Activated CD4-positive, alpha-beta T cell treated with anti-CD3 and anti-CD28 coated beads, Interleukin-2, amount 50 U/mL, for 4 hours (primary cell): ENCODE results near the gene PIGR.

Experiments
- DNase-seq, 2 experiments: peaks; one replicate each; pipeline ENCODE4 v3.0.0-alpha.2; 2020

PIGR gene

GRCh38 chr1:206957639-206958038 lies 11.4 kb upstream of the PIGR start:
- no peak for DNase-seq

GRCh38 chr1:206955476-206956451 lies 9.5 kb upstream of the PIGR start:
- DNase-seq = no peak

- DNase-seq = no peak
These were observed 8.4 kb upstream of the PIGR start for GRCh38 chr1:206954459-206955342.

DNA sequence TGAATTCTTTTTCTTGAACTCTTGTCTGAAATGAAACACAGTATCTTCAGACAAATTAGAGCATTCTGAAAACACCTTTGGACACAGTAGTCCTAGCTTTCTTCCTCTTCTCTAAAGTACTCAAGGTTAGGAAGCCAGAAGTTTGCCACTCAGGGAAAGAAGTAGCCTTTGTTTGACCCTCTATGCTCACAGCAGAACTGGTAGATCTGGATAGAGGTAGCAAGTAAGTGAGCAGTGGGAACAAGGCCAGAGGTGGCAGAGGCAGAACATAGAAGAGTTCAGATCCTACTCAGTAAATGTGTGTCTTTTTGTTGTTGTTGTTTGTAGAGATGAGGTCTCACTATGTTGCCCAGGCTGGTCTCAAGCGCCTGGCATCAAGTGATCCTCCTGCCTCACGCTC lies 7.4 kb upstream of the PIGR start:
- DNase-seq = no peak

- DNase-seq = no peak
These were observed 6.9 kb upstream of the PIGR start for GRCh38 chr1:206953126-206953525.

DNA sequence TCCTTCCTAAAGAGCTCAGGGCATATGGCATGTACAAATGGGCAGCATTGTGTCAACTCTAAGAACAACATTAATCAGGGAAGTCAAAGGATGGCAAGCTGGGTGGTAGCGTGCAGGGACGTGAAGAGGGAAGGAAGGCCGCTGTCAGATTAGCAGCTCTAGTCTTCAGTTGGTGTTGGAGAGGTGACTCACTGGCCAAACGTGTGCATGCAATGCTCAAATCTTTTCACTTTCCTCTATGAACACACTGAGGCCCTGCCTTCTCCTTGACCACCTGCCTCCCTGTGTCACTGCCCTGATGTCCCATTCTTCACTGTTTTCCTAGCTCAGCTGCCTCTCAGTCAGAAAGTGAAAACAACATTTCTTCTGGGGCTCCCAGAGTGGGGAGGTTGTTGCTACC lies 5.9 kb upstream of the PIGR start:
- DNase-seq = no peak

- no peak for DNase-seq
These were observed 5.2 kb upstream of the PIGR start for GRCh38 chr1:206951318-206952100.

DNA sequence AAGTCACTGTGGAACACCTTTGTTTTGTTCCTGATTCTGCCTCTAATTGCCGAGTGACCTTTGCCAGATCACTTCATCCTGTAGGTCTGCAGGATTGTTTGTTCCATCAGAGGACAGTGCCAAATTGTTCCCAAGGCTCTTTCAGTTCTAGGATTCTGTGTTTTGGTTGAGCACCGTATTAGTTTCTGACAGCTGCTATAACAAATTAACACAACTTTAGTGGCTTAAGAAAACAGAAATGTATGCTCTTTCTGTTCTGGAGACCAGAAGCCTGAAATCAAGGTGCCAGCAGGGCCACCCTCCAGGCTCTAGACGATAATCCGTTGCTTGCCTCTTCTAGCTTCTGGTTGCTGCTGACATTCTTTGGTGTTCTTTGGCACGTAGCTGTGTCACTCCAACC lies 3.4 kb upstream of the PIGR start:
- no peak for DNase-seq

DNA sequence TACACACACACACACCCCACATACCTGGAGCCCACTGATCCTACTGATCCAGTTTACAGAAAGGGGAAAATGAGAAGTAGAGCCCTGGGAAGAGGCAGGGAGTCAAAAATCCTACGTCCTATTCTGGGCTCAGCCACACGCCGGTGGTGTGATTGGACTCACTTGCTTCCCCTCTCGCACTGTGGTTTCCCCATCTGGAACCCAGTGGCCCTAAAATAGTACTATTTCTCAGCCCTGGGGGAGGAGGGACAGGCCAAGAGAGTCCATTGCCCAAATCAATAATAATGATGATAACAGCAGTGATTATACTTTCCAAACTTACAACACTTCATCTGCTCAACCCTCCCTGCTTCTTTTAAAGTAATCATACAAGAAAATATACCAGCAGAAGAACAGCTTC lies 2.9 kb upstream of the PIGR start:
- no peak for DNase-seq

GRCh38 chr1:206947255-206947654 lies 989 bp upstream of the PIGR start:
- DNase-seq = no peak

- DNase-seq = no peak
These were observed 487 bp downstream of the PIGR start for GRCh38 chr1:206945779-206946178.

- no peak for DNase-seq
These were observed 1.6 kb downstream of the PIGR start for GRCh38 chr1:206944703-206945102.

GRCh38 chr1:206941766-206942418 lies 4.4 kb downstream of the PIGR start:
- DNase-seq = no peak

GRCh38 chr1:206940588-206940936 lies 5.7 kb downstream of the PIGR start:
- no peak for DNase-seq

DNA sequence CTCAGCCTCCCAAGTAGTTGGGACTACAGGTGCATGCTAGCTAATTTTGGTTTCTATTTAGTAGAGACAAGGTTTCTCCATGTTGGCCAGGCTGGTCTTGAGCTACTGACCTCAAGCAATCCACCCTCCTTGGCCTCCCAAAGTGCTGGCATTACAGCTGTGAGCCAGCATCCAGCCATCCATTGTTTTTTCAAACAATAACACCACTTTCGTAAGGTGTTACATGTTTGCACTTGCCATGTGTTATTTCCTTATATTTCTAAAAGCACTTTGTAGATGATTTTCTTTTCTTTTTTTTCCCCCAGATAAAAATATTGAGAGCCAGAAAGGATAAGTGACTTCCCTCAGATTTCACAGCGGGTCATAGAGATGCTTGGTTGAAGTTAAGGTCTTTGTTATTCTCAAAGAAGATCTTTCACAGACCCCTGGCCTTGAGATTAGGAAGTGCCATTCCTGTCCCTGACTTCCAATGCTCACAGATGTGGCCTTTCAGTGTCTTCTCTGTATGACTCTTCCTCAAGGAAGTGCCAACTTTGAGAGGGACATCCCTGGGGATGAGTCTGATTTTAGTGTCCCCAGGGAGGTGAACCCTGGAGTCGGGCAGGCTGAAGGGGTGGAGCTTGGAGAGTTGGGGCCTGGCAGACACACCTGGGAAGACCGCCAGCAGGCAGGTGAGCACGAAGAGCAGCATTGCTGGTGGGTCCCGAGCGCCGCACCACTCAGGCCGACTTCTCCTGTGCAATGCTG lies 6.3 kb downstream of the PIGR start:
- no peak for DNase-seq

GRCh38 chr1:206939131-206939530 lies 7.1 kb downstream of the PIGR start:
- DNase-seq = no peak

- no peak for DNase-seq
These were observed 8.8 kb downstream of the PIGR start for GRCh38 chr1:206937425-206937824.

DNA sequence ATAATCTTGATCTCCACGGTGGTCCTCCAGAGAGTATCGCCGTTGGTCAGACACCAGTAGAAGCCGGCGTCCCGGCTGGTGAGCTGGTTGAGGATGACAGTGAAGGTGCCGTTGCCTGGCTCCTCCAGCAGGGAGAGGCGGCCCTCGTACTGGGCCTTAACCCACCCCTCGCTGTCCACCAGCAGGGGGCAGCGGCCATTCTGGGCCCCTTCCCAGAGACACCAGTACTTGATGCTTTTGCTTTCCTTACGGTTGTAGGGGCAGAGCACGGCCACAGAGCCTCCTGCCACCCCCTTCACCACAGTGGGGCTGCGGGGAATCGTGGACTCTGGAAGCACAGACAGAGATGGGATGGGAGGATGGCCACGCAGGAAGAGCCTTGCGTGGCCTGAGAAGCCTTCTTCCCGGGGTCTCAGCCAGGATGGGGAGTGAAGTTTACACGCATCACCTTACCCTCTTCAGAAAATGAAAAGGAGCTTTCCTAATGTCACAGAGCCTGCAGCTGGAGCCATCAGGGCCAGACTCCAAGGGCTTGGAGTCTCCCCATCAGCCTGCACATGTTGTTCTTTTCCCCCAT lies 10.7 kb downstream of the PIGR start:
- DNase-seq = peak in 1 of 2 experiments; percentile 24

DNA sequence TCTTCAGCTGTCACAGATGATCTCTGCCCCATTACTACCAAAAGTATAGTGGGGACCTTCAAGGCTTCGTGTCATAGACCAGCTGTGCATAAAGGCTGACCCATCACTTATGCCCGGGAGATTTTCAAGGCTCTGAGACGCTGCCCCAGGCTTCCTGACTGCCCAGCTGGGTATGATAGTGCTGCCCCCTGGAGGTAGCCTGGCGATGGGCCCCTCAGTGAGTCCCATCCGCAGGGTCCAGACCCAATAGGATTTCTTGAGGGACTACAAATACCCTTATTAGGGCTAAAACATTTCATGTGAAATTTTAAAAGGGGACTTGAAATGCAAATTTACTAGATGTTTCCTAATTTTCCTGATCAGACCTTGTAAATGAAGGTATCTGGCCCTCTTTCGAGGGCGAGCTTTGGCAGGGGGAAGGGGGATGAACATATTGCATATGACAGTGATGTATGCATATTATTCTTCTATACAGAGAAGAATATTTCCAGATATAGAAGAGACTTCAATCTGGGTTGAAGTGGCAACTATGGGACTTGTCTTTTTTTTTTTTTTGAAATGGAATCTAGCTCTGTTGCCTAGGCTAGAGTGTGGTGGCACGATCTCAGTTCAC lies 12.8 kb downstream of the PIGR start:
- peak; percentile 69 to 71 for DNase-seq

DNA sequence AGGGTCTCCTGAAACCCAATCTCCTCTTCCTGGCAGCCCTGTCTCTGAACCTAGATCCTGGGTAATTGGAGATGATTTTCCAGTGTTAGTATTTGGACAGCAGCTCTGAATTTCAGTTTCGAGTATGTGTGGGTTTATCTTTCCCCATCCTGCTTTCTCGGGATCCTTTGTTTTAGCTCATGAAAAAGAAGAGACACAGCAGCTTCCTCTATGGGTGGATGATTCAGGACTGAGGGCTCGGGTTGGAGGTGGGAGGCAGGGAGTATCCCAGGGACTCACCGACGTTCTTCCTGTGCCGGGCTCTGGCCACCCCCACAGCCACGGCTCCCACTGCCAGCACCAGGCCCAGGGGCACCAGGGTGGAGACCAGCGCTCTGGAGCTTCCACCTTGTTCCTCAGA lies 14.1 kb downstream of the PIGR start:
- no peak for DNase-seq

- DNase-seq = no peak
These were observed 14.6 kb downstream of the PIGR start for GRCh38 chr1:206931709-206932108.
